Activated CD4-positive, CD25-positive, alpha-beta regulatory T cell (primary cell): ENCODE results near the gene TEAD1.
A peak's percentile ranks its signal among the peaks of the same experiment; 100 is the strongest.

ENCODE experiments used
- DNase-seq, 4 experiments: peaks; one replicate each; lab custom pipeline; 2025; lab: John Stamatoyannopoulos, UW

The TEAD1 gene

DNA sequence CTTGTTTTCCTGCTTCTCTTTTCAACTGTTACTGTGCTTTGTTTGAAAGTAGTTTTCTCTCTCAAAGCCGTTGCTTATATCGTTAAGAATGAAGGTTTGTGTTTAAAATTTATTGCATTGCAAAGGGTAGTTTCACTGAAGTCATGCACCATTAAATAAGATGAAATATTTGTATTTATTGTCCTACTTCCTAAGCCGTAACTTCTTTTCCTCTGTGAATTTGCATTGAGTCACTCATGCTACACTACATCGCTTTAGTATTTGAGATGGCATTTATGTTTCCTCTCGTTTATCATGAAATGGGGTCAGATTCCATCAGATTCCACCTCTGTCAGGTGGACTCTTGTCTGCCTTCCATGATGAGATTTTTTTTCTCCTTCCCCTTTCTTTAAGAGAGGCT lies 269.1 kb downstream of the TEAD1 start:
- DNase-seq = no peak

DNA sequence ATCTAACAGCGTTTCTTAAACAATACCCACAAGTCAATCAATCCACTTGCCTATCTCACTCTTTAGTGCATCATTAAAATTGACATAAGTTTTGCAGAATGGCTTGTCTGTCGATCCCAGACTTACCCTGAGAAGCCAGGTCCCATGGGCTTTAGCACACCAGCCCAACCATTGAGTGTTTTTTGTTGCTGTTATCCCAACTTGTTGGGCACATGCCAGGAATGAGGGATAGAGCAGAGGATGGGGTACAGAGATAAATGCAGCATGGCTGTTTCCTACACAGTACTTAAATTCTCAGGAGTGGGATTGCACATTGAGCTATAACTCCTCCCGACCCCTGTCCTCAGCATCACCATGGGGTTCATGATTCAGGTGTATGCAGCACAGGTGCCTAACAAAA lies 270.7 kb downstream of the TEAD1 start:
- no peak for DNase-seq

DNA sequence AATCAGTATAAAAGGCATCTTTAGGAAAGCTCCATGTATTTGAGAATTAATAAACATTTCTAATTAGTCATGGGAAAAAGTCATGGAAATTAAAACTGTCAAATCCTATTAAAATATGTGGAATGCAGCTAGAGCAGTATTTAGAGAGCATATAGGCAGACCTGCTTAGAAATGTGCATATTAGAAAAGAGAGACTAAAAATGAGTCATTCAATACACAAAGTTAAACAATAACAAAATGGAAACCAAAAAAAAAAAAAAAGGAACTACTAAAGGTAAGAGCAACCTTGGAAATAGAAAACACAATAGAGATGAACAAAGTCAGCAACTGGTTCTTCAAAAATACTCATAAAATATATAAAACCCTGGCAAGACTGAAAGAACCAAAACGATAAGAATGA lies 275.2 kb downstream of the TEAD1 start:
- DNase-seq = no peak

- no peak for DNase-seq
Observed at GRCh38 chr11:12950670-12951069, 276.4 kb downstream of the TEAD1 start.

- no peak for DNase-seq
Observed at GRCh38 chr11:12951376-12951775, 277.2 kb downstream of the TEAD1 start.

DNA sequence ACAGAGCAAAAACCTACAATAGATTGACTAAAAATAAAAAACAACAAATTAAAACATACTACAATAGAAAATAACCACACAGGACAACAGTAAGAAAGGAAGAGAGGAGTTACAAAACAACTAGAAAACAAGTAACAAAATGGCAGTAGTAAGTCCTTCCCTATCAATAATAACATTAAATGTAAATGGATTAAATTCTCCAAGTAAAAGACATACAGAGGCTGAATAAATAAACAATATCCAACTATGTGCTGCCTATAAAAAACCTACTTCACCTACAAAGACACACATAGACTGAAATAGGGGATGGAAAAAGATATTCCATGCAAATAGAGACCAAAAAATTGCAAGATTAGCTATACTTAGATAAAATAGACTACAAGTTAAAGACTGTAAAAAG lies 277.9 kb downstream of the TEAD1 start:
- no peak for DNase-seq

DNA sequence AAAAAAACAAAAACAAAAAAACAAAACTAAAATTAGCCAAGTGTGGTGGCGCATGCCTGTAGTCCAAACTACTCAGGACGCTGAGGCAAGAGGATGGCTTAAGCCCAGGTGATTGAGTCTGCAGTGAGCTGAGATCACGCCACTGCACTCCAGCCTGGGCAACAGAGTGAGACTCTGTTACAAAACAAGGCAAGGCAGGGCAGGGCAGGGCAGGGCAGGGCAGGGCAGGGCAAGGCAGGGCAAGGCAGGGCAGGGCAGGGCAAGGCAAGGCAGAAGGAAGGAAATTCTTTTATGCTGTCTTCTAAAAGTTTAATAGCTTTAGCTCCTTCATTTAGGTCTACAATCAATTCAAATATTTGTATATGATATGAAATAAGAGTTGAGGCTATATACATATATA lies 284.8 kb downstream of the TEAD1 start:
- no peak for DNase-seq

DNA sequence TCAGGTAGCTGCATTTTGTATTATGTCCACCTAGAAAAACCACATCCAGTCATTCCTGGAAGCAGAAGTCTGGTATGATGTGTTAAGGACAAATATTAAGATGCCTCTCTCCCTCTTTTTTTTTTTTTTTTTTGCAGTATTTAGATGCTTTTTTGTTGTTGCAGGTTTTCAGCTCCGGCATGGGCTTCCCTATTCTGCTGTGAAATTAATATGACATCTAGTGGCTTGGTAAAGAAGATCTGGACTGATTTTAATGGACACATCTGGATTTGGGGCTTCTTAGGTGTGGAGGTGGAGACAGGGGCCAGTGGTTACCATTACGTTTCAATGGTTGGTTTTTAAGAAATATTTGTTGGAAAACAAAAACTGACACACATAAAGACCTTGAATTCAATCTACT lies 287.4 kb downstream of the TEAD1 start:
- DNase-seq = no peak

DNA sequence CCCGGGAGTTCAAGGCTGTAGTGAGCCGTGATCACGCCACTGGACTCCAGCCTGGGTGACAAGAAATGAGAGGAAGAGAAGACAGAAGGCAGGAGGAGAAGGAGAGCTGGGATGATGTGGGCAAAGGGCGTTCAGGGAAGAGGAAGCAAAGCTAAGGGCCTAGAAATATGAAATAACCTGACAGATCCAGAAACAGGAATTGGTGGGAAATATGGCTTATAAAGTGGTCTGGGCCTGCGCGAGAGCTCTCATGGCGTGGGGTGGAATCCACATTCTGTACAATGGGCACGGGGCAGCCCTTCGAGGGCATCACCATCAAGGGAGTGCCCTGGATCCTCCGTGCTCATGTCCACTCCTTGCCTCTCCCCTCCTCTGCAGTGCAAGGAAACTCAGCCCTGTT lies 288.1 kb downstream of the TEAD1 start:
- no peak for DNase-seq

DNA sequence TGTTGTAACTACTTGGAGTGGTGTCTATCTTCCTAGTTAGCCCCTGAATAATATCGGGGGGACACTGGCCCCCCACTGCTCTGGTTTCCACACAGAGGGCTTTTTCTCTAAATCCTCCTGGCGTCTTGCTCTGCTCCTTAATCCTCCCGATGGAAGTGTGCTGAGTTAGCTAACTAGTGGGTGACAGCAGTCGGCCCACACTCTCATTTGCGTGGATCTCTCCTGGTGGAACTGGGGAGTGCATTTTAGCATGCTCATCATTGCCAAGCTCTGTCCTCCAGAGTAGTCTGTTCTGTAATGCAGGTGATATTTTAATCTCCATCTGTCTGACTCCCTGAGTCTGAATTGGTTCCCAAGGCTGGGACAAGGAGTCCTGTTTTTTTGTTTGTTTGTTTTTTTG lies 288.8 kb downstream of the TEAD1 start:
- DNase-seq = no peak

DNA sequence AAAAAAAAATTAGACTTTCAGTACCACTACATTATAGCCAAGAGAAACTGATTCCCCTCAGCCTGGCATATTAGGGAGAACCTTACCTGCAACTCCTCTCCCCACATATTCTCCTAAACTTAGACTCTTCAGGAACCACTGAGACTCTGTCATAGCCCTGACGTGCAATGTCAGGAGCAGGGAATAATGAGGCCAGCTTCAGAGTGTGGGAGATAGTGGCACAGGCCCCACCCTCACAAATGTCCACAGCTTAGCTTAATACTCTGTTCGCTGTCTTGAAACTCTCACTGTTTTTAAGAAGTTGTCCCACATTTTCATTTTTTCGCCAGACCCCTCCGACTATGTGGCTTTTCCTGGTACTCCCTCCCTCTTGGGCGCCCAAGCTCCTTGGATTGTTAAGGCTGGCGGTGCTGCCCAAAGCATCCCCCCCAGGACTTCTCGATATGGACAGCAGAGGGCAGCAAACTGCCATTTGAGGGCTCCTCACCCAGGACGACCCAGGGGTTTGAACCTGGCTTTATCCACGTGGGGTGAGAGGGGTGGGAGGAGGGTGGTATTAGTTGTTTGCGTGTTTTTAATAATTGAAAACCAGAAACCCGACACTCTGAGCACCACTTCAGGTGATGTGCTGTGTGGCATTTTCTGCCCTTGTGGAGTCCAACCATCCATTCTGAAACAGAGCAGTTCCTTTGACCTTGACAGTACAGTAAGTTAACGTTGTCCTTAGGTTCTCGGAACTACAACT lies 289.7 kb downstream of the TEAD1 start:
- peak; percentile 6 to 42 (median 23) for DNase-seq

DNA sequence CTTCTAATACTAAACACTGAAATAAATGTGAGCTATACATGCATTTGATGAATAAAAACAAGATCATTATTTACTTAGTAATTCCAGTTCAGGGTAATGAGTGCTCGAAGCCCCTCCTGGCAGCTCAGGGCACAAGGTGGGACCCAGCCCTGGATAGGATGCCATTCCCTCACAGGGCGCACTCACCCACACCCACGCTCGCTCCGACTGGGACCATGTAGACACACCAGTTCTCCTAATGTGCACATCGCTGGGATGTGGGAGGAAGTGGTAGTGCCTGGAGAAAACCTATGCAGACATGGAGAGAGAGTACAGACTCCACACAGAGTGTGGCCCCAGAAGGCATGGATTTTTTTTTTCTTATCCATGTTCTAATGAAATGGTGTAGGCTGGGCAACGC lies 290.4 kb downstream of the TEAD1 start:
- DNase-seq = no peak

DNA sequence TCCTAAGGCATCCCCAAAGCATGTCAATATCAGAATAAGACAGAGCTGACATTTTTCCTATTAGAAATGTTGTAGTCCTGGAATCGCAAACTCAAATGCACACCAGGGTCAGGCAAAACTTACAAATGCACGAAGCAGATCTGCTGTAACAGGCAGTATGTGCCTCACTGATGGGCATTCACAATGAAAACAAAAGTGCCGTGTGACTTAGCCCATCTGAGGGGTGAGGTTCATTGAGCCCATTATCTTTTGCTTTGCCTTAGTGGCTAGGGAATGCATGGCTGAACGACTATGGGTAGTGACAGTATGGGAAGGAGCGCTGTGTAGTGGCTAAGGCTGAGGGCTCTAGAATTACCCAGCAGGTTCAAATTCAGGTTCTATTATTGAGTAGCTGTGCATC lies 291.8 kb downstream of the TEAD1 start:
- no peak for DNase-seq

DNA sequence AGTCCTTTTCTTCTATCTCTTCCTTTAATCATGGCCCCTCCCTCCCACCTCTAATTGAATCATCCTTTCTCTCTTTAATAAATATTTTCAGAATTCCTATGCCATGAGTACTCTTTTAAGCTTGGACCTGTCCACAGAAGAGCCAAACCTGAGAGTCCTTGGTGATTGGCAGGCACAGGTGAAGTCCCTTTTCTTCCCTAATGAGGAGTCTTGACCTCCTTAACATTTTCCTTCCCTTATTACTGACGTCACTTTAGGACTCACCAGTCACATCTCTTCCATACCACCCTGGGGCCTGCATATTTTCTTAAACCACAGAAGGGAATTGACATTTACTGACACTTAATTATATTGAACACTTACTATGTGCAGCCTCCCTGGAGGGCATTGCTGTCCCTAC lies 293.9 kb downstream of the TEAD1 start:
- DNase-seq = no peak

DNA sequence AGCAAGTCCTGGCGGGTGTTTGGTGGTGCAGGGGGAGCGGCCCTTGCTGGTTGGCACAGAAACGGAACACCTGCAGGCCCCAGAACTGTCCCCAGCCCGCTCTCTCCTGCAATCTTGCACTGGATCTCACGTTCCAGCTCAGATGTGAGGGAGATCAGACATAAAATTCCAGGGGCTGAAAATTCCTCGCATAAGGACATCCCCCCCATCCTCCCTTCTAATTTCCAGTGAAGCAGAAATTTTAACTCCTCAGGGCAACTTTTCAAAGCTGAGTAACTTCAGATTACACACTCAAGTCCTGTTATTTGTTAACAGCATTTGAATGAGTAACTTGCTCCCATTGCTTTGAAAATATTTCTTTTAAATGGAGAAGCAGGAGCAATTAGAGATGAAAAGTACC lies 294.6 kb downstream of the TEAD1 start:
- DNase-seq = no peak

DNA sequence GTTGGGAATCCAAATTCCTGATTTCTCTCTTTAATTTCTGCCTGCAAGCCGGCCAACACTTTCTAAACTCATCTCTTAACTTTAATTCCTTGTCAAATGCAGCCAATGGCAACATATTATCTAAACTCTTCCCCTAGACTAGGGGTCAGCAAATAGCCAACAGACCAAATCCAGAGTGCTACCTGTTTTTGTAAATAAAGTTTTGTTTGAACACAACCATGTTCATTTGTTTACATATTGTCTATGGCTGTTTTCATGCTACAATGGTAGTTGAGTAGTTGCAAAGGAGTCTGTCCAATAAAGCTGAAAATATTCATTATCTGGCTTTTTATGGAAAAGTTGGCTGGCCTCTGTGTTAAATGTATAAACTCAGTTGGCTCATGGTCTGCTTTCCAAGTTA lies 297.7 kb downstream of the TEAD1 start:
- no peak for DNase-seq

- no peak for DNase-seq
Observed at GRCh38 chr11:12973528-12974181, 299.4 kb downstream of the TEAD1 start.

- DNase-seq = no peak
Observed at GRCh38 chr11:12975195-12975594, 301.0 kb downstream of the TEAD1 start.

- DNase-seq = no peak
Observed at GRCh38 chr11:12979928-12980689, 305.9 kb downstream of the TEAD1 start.

DNA sequence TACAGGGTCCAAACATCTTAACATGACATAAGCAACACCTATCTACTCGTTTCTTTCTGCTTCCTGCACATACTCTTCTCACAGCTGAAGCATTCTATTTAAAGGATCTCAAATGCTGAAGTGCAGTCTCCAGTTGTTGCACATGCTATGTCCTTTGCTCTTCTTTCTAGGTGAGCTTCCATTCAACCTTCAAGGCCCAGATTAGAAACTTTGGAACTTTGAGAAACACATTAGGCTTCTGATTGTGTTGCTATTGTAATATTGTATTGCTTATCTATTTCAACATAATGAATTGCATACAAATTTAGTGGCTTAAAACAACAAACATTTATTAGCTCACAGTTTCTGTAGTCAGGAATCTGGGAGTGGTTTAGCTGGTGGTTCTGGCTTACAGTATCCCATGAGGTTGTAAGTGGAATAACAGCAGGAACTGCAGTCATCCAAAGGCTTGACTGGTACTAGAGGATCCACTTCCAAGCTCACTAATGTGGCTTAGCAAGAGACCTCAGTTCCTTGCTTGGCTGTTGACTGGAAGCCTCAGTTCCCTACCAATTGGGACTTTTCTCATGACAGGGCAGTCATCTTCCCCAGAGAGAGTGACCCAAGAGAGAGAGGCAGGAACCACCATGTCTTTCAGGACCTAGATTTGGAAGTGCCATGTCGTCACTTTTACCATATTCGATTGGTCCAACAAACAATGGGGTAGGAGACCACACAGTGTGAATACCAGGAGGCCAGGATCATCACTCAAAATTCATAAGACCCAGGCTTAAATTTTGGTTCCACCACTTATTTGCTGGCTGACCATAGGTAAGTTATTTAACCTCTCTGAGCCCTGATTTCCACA lies 307.7 kb downstream of the TEAD1 start:
- DNase-seq = no peak

GRCh38 chr11:12983336-12983735 lies 309.1 kb downstream of the TEAD1 start:
- DNase-seq = no peak

DNA sequence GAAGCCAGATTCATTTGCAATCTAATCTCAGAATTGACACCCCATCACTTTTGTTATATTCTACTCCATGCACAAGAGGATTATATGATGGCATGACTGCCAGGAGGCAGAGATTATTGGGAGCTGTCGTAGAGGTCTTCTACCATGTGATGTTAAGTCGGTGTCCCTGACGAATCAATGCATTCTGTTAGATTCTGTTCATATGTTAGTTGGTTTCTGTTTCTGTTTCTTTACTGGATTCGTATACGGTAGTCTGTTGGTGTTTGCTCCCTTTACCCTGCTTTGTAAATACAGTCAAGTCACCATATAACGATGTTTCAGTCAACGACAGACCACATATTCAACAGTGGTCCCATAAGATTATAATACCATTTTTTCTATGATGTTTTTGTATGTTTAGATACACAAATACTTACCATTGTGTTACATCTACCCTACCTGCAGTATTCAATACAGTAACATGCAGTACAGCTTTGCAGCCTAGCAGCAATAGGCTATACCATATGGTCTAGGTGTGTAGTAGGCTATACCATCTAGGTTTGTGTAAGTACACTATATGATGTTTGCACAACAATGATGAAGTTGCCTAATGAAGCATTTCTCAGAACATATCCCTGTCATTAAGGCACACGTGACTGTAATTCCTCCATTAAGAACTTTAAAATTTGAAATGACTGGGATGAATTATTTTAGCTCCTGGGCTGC lies 312.1 kb downstream of the TEAD1 start:
- DNase-seq = no peak
